Measurements from ENCODE around the gene TIMM17B. TPM values are rescaled to one million over a fixed set of nuclear protein-coding genes. Genes with fewer than 3 reads are reported as not detected.
"Not testable (repeated sequence)": the region's sequence is repeated elsewhere in the genome, so short reads cannot be mapped to it uniquely, and the experiment has no call there.

Gene TIMM17B
- total and polyA plus RNA-seq, 2 donors (not counting 1 experiment from before 2014, with no cell fraction given) = 50.0 to 63.9 TPM

GRCh38 chrX:48890296-48890925, 7.2 kb downstream of the TIMM17B start:
- peaks cover 3 to 5% of the 10 kb centered on the region in 2 donors for H3K4me1 ChIP-seq (ENCODE audit: control insufficient read depth in 2 of 2, insufficient read depth in 2 of 2, low read length in 2 of 2)
- H3K4me2 ChIP-seq (replicated peaks; ENCODE audit: low read depth, low read length, poor library complexity, severe bottlenecking) = peak overlapping the region; percentile 84
- intact Hi-C loops (cut with micrococcal nuclease) = loop anchor here (2.0 to 10.0 kb wide), 6 partner anchors 68 to 1056 kb away; partner anchors contain the start of genes SUV39H1 and ZNF81
- TF ChIP-seq EZH2 (IDR thresholded peaks at IDR 0.05; ENCODE audit: borderline replicate concordance, insufficient read depth, low read depth, low read length, poor library complexity, severe bottlenecking) (no peak), CTCF (IDR thresholded peaks at IDR 0.05) (no peak)
- no peaks in the 10 kb centered on the region for H3K9me3 Mint-ChIP-seq (ENCODE audit: insufficient read depth)
- H3K27me3 ChIP-seq (replicated peaks in 1 of 4; ENCODE audit: control extremely low read depth in 1 of 4, control insufficient read depth in 3 of 4, insufficient read depth in 4 of 4, low read length in 3 of 4) = no peaks in the 10 kb centered on the region
- H3K27me3 Mint-ChIP-seq = no peaks in the 10 kb centered on the region
- peaks cover 5% of the 10 kb centered on the region for H3K79me2 ChIP-seq (ENCODE audit: control insufficient read depth, insufficient read depth, low read length)
- WGBS (ENCODE audit: insufficient coverage) = 13% methylated on average over 11 of the region's 15 CpGs
- peaks cover 16% of the 10 kb centered on the region for H3K4me1 Mint-ChIP-seq
- ATAC-seq (ENCODE audit: low read depth) = no peak
- H3K27ac Mint-ChIP-seq = peak overlapping the region; percentile 66
- H3K9me3 ChIP-seq (ENCODE audit: control extremely low read depth in 1 of 3, control insufficient read depth in 2 of 3, insufficient read depth in 1 of 3, low read length in 2 of 3) = no peaks in the 10 kb centered on the region
- no peaks in the 10 kb centered on the region for H4K20me1 ChIP-seq (ENCODE audit: control insufficient read depth, insufficient read depth, low read length, poor library complexity, severe bottlenecking)
- ChIA-PET CTCF (interaction anchor here (0.9 to 4.6 kb wide), 6 partner anchors 10 to 242 kb away, joined by 3 to 33 read pairs (median 4); no protein-coding TSS in a partner anchor), POLR2A (interaction anchor here (1.6 kb wide), 1 partner anchor 190 kb away, joined by 3 read pairs; the partner anchor contains the start of gene WDR45)
- peak overlapping the region; percentile 84 for H3K4me3 Mint-ChIP-seq
- H3K9ac ChIP-seq (ENCODE audit: low read length) = peak overlapping the region; percentile 68
- H3K4me3 ChIP-seq (ENCODE audit: control extremely low read depth in 1 of 5, extremely low read depth in 1 of 5, insufficient read depth in 1 of 5, low read depth in 2 of 5, low read length in 4 of 5) = peak overlapping the region in 4 of 5 experiments; percentile 46 to 65 (median 60)
- no peak for DNase-seq
- H3K27ac ChIP-seq (ENCODE audit: low read length in 2 of 2) = peak overlapping the region in 1 of 2 donors; percentile 48
- no peaks in the 10 kb centered on the region for H3K36me3 ChIP-seq (replicated peaks in 1 of 2; ENCODE audit: control extremely low read depth in 1 of 2, control insufficient read depth in 1 of 2, extremely low read depth in 1 of 2, insufficient read depth in 2 of 2, low read length in 1 of 2)
- peak overlapping the region; percentile 80 for H2AFZ ChIP-seq (ENCODE audit: insufficient read depth, low read depth, low read length, poor library complexity, severe bottlenecking)

- ATAC-seq (ENCODE audit: low read depth); H3K4me1 Mint-ChIP-seq; H3K27me3 ChIP-seq (replicated peaks in 1 of 4; ENCODE audit: control extremely low read depth in 1 of 4, control insufficient read depth in 3 of 4, insufficient read depth in 4 of 4, low read length in 3 of 4); H3K9me3 Mint-ChIP-seq (ENCODE audit: insufficient read depth); H3K4me3 ChIP-seq (ENCODE audit: control extremely low read depth in 1 of 5, extremely low read depth in 1 of 5, insufficient read depth in 1 of 5, low read depth in 2 of 5, low read length in 4 of 5); H3K4me3 Mint-ChIP-seq; H3K27me3 Mint-ChIP-seq; H3K4me2 ChIP-seq (replicated peaks; ENCODE audit: low read depth, low read length, poor library complexity, severe bottlenecking); H2AFZ ChIP-seq (ENCODE audit: insufficient read depth, low read depth, low read length, poor library complexity, severe bottlenecking); POLR2A ChIA-PET; intact Hi-C loops (cut with micrococcal nuclease); H3K27ac ChIP-seq (ENCODE audit: low read length in 2 of 2); H3K27ac Mint-ChIP-seq; H4K20me1 ChIP-seq (ENCODE audit: control insufficient read depth, insufficient read depth, low read length, poor library complexity, severe bottlenecking); H3K9me3 ChIP-seq (ENCODE audit: control extremely low read depth in 1 of 3, control insufficient read depth in 2 of 3, insufficient read depth in 1 of 3, low read length in 2 of 3); H3K4me1 ChIP-seq (ENCODE audit: control insufficient read depth in 2 of 2, insufficient read depth in 2 of 2, low read length in 2 of 2); H3K9ac ChIP-seq (ENCODE audit: low read length); H3K79me2 ChIP-seq (ENCODE audit: control insufficient read depth, insufficient read depth, low read length); DNase-seq; H3K36me3 ChIP-seq (replicated peaks in 1 of 2; ENCODE audit: control extremely low read depth in 1 of 2, control insufficient read depth in 1 of 2, extremely low read depth in 1 of 2, insufficient read depth in 2 of 2, low read length in 1 of 2): not testable (repeated sequence)
- CTCF ChIA-PET = interaction anchor here (1.0 kb wide), 1 partner anchor 238 kb away, joined by 3 read pairs; no protein-coding TSS in a partner anchor
- WGBS (ENCODE audit: insufficient coverage) = 92% methylated on average over 2 of the region's 5 CpGs
These were observed 11.0 kb downstream of the TIMM17B start for GRCh38 chrX:48886586-48886985.

All from B cell (primary cell).